HCT116 (cell line): Measurements from ENCODE around the gene C19orf25. TPM values are rescaled to one million over a fixed set of nuclear protein-coding genes. Genes with fewer than 3 reads are reported as not detected.

Source experiments
- ATAC-seq: fragments of 200-7000 bp; cut with Tn5 transposase; 2 replicates; pipeline ENCODE4 v1.9.1; 2020; ENCODE audit warnings: mild to moderate bottlenecking, moderate library complexity
- BruUV-seq: library from RNA; stranded (reverse); fragments of 400-500 nt; replicated peaks from 2 replicates; lab custom pipeline; 2021; lab: Mats Ljungman, UMichigan
- CTCF ChIA-PET: fragments of 300-600 bp; sonication (Branson Sonifier 250); formaldehyde crosslinking; loops from one replicate; lab custom pipeline; 2021; ENCODE audit warnings: antibody characterized with exemption; lab: Charles Lee
- POLR2A ChIA-PET: fragments of 300-600, 350-600 bp; sonication (Branson Sonifier 250); formaldehyde crosslinking; loops from one replicate; lab custom pipeline; 2021; ENCODE audit warnings: antibody characterized with exemption; lab: Charles Lee
- RAD21 ChIA-PET, 2 experiments: fragments of 300-600 bp; sonication (Branson Sonifier 250); formaldehyde crosslinking; loops; one replicate each; lab custom pipeline; 2023; ENCODE audit warnings: low total read pairs in 2 of 2; ENCODE audit not compliant: uncharacterized antibody in 2 of 2, unreplicated experiment in 2 of 2, low non-redundant PET in 1 of 2; lab: Charles Lee
- DNase-seq: peaks from one replicate; pipeline ENCODE4 v3.0.0-alpha.2; 2010; ENCODE audit warnings: low read depth, low spot score
- H2AFZ ChIP-seq: fragments of 200-600 bp; shearing (Covaris generic), sonication (generic); 2 replicates; pipeline ENCODE4 v1.6.1; 2017; ENCODE audit warnings: low read depth, mixed run types, mixed read lengths, antibody characterized with exemption, low read length; ENCODE audit not compliant: poor library complexity, severe bottlenecking
- H3K27ac ChIP-seq: 2 replicates; pipeline ENCODE4 v1.5.1; 2012; ENCODE audit warnings: low read depth, low read length
- H3K27me3 ChIP-seq: fragments of 200-600 bp; sonication (generic); 2 replicates; pipeline ENCODE4 v1.6.1; 2016; ENCODE audit warnings: mixed run types, low read length, mixed read lengths; ENCODE audit not compliant: insufficient read depth
- H3K36me3 ChIP-seq, 2 experiments: fragments of 200-500 bp in 1 of 2; fragments of 200-600 bp in 1 of 2; sonication (Bioruptor generic) in 1 of 2; sonication (generic) in 1 of 2; 2 replicates each; pipeline versions ENCODE4 v1.5.1 to v1.6.1; 2014 to 2016; ENCODE audit warnings: low read length in 2 of 2, inconsistent platforms in 1 of 2, mixed read lengths in 1 of 2, mixed run types in 1 of 2; ENCODE audit not compliant: insufficient read depth in 2 of 2, control insufficient read depth in 1 of 2
- H3K4me1 ChIP-seq, 2 experiments: fragments of 200-600 bp in 1 of 2; sonication (generic) in 1 of 2; 2 replicates each; pipeline versions ENCODE4 v1.5.1 to v1.6.1; 2012 to 2017; ENCODE audit warnings: low read length in 2 of 2, inconsistent platforms in 1 of 2, mild to moderate bottlenecking in 1 of 2, mixed read lengths in 1 of 2, mixed run types in 1 of 2, moderate library complexity in 1 of 2; ENCODE audit not compliant: insufficient read depth in 2 of 2, control insufficient read depth in 1 of 2
- H3K4me2 ChIP-seq: fragments of 200-600 bp; sonication (generic); 2 replicates; pipeline ENCODE4 v1.6.1; 2017; ENCODE audit warnings: mixed run types, low read length, mixed read lengths
- H3K4me3 ChIP-seq, 2 experiments: fragments of 200-600 bp in 1 of 2; sonication (generic) in 1 of 2; replicated peaks in 1 of 2; 2 replicates each; pipeline ENCODE4 v1.5.1; 2011 to 2016; ENCODE audit warnings: low read length in 2 of 2, control low read depth in 1 of 2, low read depth in 1 of 2, mild to moderate bottlenecking in 1 of 2, mixed read lengths in 1 of 2, mixed run types in 1 of 2
- H3K79me2 ChIP-seq: fragments of 200-600 bp; sonication (generic); 2 replicates; pipeline ENCODE4 v1.6.1; 2017; ENCODE audit warnings: mild to moderate bottlenecking, mixed run types, low read length, moderate library complexity, mixed read lengths; ENCODE audit not compliant: insufficient read depth
- H3K9ac ChIP-seq: fragments of 200-600 bp; sonication (generic); 2 replicates; pipeline ENCODE4 v1.6.1; 2016; ENCODE audit warnings: low read length, mixed read lengths
- H3K9me2 ChIP-seq: fragments of 200-600 bp; sonication (generic), shearing (Covaris generic); 2 replicates; pipeline ENCODE4 v1.6.1; 2017; ENCODE audit warnings: mixed run types, mild to moderate bottlenecking, moderate library complexity; ENCODE audit not compliant: insufficient read depth
- H3K9me3 ChIP-seq, 2 experiments: fragments of 200-500 bp in 1 of 2; fragments of 200-600 bp in 1 of 2; sonication (Bioruptor generic) in 1 of 2; sonication (generic) in 1 of 2; 2 replicates each; pipeline ENCODE4 v1.6.1; 2014 to 2017; ENCODE audit warnings: low read length in 2 of 2, mixed read lengths in 2 of 2, inconsistent platforms in 1 of 2, low read depth in 1 of 2, mild to moderate bottlenecking in 1 of 2, mixed run types in 1 of 2, moderate library complexity in 1 of 2; ENCODE audit not compliant: control insufficient read depth in 1 of 2, insufficient read depth in 1 of 2
- H4K20me1 ChIP-seq: fragments of 200-600 bp; sonication (generic), shearing (Covaris generic); 2 replicates; pipeline ENCODE4 v1.6.1; 2017; ENCODE audit warnings: mixed run types, mild to moderate bottlenecking, moderate library complexity; ENCODE audit not compliant: insufficient read depth
- CBX3 ChIP-seq: IDR thresholded peaks from 2 replicates; pipeline ENCODE4 v1.6.1; 2012; ENCODE audit warnings: low read depth
- CEBPB ChIP-seq: IDR thresholded peaks from 2 replicates; pipeline ENCODE4 v1.6.1; 2012; ENCODE audit warnings: low read depth
- EGR1 ChIP-seq: IDR thresholded peaks from 2 replicates; pipeline ENCODE4 v1.6.1; 2012; ENCODE audit warnings: low read depth
- EZH2 ChIP-seq: fragments of 200-600 bp; sonication (generic); IDR thresholded peaks from 2 replicates; pipeline ENCODE4 v1.6.1; 2017; ENCODE audit warnings: antibody characterized with exemption, mixed run types
- EZH2phosphoT487 ChIP-seq: fragments of 200-600 bp; IDR thresholded peaks from 2 replicates; pipeline ENCODE4 v1.6.1; 2018; ENCODE audit warnings: antibody characterized with exemption, borderline replicate concordance
- FOSL1 ChIP-seq: IDR thresholded peaks from 2 replicates; pipeline ENCODE4 v1.6.1; 2012; ENCODE audit warnings: low read depth
- JUND ChIP-seq: IDR thresholded peaks from 2 replicates; pipeline ENCODE4 v1.6.1; 2012
- POLR2A ChIP-seq: IDR thresholded peaks from 2 replicates; pipeline ENCODE4 v1.7.0; 2011; ENCODE audit warnings: borderline replicate concordance; ENCODE audit not compliant: insufficient read depth, insufficient read length; ENCODE audit errors: extremely low read depth
- POLR2AphosphoS5 ChIP-seq: IDR thresholded peaks from 2 replicates; pipeline ENCODE4 v1.6.1; 2011; ENCODE audit warnings: mild to moderate bottlenecking, low read depth, low read length, moderate library complexity
- RAD21 ChIP-seq: IDR thresholded peaks from 2 replicates; pipeline ENCODE4 v1.6.1; 2012; ENCODE audit warnings: low read depth, mild to moderate bottlenecking
- SIN3A ChIP-seq: IDR thresholded peaks from 2 replicates; pipeline ENCODE4 v1.6.1; 2012; ENCODE audit warnings: low read depth
- SP1 ChIP-seq: IDR thresholded peaks from 2 replicates; pipeline ENCODE4 v1.6.1; 2012; ENCODE audit warnings: low read depth
- SRF ChIP-seq: IDR thresholded peaks from 2 replicates; pipeline ENCODE4 v1.6.1; 2012; ENCODE audit warnings: low read depth
- TCF7L2 ChIP-seq: IDR thresholded peaks from 2 replicates; pipeline ENCODE4 v1.7.0; 2011; ENCODE audit warnings: borderline replicate concordance, inconsistent platforms; ENCODE audit not compliant: insufficient read depth, insufficient read length; ENCODE audit errors: extremely low read depth
- YY1 ChIP-seq: IDR thresholded peaks from 2 replicates; pipeline ENCODE4 v1.6.1; 2011; ENCODE audit warnings: low read length, low read depth, moderate library complexity, mild to moderate bottlenecking; ENCODE audit not compliant: insufficient replicate concordance; ENCODE audit errors: extremely low read depth
- ZFX ChIP-seq: fragments of 450-650 bp; IDR thresholded peaks from 2 replicates; pipeline ENCODE4 v1.6.1; 2017
- ZNF274 ChIP-seq: fragments of 200-500 bp; sonication (Bioruptor generic); IDR thresholded peaks from 2 replicates; pipeline ENCODE4 v1.6.1; 2014; ENCODE audit warnings: mild to moderate bottlenecking, low read depth, low read length, inconsistent platforms
- intact Hi-C: fragments of 100-400 bp; cut with micrococcal nuclease; formaldehyde crosslinking; loops from 2 replicates; pipeline ENCODE4 v1.10.0; 2022
- total RNA-seq: library from RNA; stranded (reverse); gene quantifications from one replicate; pipeline ENCODE4 v1.2.1, GENCODE V29; 2021; ENCODE audit not compliant: unreplicated experiment
- TF ChIP-seq, protein P1 (sequence below), 3 experiments: fragments of 200-600 bp in 1 of 3; sonication (generic) in 1 of 3; IDR thresholded peaks in 2 of 3; conservative IDR thresholded peaks in 1 of 3; 2 replicates each; pipeline ENCODE4 v1.5.1; 2012 to 2017; ENCODE audit warnings: low read depth in 2 of 3, low read length in 2 of 3, antibody characterized with exemption in 1 of 3, borderline replicate concordance in 1 of 3, control low read depth in 1 of 3, mild to moderate bottlenecking in 1 of 3, mixed read lengths in 1 of 3, mixed run types in 1 of 3, moderate library complexity in 1 of 3; ENCODE audit not compliant: insufficient read depth in 1 of 3
- TF ChIP-seq, protein P2 (sequence below): IDR thresholded peaks from 2 replicates; pipeline ENCODE4 v1.6.1; 2012; ENCODE audit warnings: low read depth
- TF ChIP-seq, protein P3 (sequence below): IDR thresholded peaks from 2 replicates; pipeline ENCODE4 v1.6.1; 2012

C19orf25 gene
- total RNA-seq, 1 experiment from 2014 or later: 48.8 TPM

DNA sequence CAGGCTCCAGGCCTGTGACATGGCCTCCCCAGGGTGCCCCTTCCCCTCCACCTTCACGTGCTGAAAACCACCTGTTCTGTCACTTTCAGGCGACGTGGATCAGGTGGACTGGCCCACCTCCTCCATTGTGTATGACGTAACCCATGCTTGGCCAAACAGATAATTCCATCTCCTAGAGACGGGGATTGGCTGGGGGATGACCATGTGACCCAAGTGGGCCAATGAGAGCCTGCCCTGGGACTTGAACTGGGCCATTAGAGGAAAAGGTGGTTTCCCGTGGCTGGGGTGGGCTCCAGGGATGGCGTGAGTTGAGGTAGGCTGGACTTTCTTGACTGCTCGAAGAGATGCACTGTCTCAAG is 37.4 kb upstream of the C19orf25 start:
- no peak overlapping the region for H2AFZ ChIP-seq
- H3K9ac ChIP-seq: no peak overlapping the region
- no peaks in the 10 kb centered on the region for H3K36me3 ChIP-seq
- CTCF ChIA-PET: no interaction called here
- BruUV-seq: no TSS peak
- H3K27me3 ChIP-seq: no peaks in the 10 kb centered on the region
- no peak overlapping the region for H3K27ac ChIP-seq
- H3K9me3 ChIP-seq: no peaks in the 10 kb centered on the region
- RAD21 ChIA-PET: no interaction called here
- DNase-seq: no peak
- no peaks in the 10 kb centered on the region for H4K20me1 ChIP-seq
- intact Hi-C loops: no loop called here
- no peak for ATAC-seq
- H3K4me1 ChIP-seq: peaks cover 10 to 27% of the 10 kb centered on the region in 2 experiments
- H3K4me2 ChIP-seq: no peak overlapping the region
- no peaks in the 10 kb centered on the region for H3K9me2 ChIP-seq
- no peak overlapping the region for H3K4me3 ChIP-seq
- POLR2A ChIA-PET: no interaction called here
- TF ChIP-seq YY1: no peak
- no peak for TF ChIP-seq SP1
- TF ChIP-seq, protein P1, sequence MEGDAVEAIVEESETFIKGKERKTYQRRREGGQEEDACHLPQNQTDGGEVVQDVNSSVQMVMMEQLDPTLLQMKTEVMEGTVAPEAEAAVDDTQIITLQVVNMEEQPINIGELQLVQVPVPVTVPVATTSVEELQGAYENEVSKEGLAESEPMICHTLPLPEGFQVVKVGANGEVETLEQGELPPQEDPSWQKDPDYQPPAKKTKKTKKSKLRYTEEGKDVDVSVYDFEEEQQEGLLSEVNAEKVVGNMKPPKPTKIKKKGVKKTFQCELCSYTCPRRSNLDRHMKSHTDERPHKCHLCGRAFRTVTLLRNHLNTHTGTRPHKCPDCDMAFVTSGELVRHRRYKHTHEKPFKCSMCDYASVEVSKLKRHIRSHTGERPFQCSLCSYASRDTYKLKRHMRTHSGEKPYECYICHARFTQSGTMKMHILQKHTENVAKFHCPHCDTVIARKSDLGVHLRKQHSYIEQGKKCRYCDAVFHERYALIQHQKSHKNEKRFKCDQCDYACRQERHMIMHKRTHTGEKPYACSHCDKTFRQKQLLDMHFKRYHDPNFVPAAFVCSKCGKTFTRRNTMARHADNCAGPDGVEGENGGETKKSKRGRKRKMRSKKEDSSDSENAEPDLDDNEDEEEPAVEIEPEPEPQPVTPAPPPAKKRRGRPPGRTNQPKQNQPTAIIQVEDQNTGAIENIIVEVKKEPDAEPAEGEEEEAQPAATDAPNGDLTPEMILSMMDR (IDR thresholded peaks at IDR 0.05 in 2 of 3, conservative IDR thresholded peaks at IDR 0.05 in 1 of 3; ENCODE audit: borderline replicate concordance in 1 of 3, insufficient read depth in 1 of 3, low read depth in 2 of 3, low read length in 2 of 3): no peak
- no peak for TF ChIP-seq CEBPB
- TF ChIP-seq JUND: no peak
- TF ChIP-seq CBX3: no peak
- TF ChIP-seq ZNF274: no peak
- TF ChIP-seq FOSL1: no peak
- no peak for TF ChIP-seq POLR2AphosphoS5
- no peak for TF ChIP-seq SRF
- no peak for TF ChIP-seq POLR2A
- TF ChIP-seq EZH2: no peak
- TF ChIP-seq TCF7L2: no peak
- no peak for TF ChIP-seq RAD21
- no peak for TF ChIP-seq EZH2phosphoT487
- TF ChIP-seq, protein P2, sequence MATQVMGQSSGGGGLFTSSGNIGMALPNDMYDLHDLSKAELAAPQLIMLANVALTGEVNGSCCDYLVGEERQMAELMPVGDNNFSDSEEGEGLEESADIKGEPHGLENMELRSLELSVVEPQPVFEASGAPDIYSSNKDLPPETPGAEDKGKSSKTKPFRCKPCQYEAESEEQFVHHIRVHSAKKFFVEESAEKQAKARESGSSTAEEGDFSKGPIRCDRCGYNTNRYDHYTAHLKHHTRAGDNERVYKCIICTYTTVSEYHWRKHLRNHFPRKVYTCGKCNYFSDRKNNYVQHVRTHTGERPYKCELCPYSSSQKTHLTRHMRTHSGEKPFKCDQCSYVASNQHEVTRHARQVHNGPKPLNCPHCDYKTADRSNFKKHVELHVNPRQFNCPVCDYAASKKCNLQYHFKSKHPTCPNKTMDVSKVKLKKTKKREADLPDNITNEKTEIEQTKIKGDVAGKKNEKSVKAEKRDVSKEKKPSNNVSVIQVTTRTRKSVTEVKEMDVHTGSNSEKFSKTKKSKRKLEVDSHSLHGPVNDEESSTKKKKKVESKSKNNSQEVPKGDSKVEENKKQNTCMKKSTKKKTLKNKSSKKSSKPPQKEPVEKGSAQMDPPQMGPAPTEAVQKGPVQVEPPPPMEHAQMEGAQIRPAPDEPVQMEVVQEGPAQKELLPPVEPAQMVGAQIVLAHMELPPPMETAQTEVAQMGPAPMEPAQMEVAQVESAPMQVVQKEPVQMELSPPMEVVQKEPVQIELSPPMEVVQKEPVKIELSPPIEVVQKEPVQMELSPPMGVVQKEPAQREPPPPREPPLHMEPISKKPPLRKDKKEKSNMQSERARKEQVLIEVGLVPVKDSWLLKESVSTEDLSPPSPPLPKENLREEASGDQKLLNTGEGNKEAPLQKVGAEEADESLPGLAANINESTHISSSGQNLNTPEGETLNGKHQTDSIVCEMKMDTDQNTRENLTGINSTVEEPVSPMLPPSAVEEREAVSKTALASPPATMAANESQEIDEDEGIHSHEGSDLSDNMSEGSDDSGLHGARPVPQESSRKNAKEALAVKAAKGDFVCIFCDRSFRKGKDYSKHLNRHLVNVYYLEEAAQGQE: no peak
- TF ChIP-seq EGR1: no peak
- TF ChIP-seq SIN3A: no peak
- TF ChIP-seq, protein P3, sequence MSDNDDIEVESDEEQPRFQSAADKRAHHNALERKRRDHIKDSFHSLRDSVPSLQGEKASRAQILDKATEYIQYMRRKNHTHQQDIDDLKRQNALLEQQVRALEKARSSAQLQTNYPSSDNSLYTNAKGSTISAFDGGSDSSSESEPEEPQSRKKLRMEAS: no peak
- no peak for TF ChIP-seq ZFX
- H3K79me2 ChIP-seq: peaks cover 10% of the 10 kb centered on the region; the same call in 1 of the 2 replicates
